ENCODE results near the gene AP3D1.

- TF ChIP-seq, protein P1, sequence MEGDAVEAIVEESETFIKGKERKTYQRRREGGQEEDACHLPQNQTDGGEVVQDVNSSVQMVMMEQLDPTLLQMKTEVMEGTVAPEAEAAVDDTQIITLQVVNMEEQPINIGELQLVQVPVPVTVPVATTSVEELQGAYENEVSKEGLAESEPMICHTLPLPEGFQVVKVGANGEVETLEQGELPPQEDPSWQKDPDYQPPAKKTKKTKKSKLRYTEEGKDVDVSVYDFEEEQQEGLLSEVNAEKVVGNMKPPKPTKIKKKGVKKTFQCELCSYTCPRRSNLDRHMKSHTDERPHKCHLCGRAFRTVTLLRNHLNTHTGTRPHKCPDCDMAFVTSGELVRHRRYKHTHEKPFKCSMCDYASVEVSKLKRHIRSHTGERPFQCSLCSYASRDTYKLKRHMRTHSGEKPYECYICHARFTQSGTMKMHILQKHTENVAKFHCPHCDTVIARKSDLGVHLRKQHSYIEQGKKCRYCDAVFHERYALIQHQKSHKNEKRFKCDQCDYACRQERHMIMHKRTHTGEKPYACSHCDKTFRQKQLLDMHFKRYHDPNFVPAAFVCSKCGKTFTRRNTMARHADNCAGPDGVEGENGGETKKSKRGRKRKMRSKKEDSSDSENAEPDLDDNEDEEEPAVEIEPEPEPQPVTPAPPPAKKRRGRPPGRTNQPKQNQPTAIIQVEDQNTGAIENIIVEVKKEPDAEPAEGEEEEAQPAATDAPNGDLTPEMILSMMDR (conservative IDR thresholded peaks at IDR 0.05; ENCODE audit: low read length): no peak
- no peak for TF ChIP-seq EZH2phosphoT487 (IDR thresholded peaks at IDR 0.05; ENCODE audit: borderline replicate concordance, low read depth, low read length)
These were observed 34.9 kb downstream of the AP3D1 start for GRCh38 chr19:2116507-2116906.

Measured in OCI-LY7 (cell line).